ENCODE results near the gene GDPGP1. TPM values are rescaled to one million over a fixed set of nuclear protein-coding genes. Genes with fewer than 3 reads are reported as not detected.
A peak's percentile ranks its signal among the peaks of the same experiment; 100 is the strongest.
"Not testable (repeated sequence)": the region's sequence is repeated elsewhere in the genome, so short reads cannot be mapped to it uniquely, and the experiment has no call there.

The GDPGP1 gene
- total RNA-seq, 1 donor from 2014 or later = 4.1 TPM

GRCh38 chr15:90278467-90278866, 44.5 kb downstream of the GDPGP1 start:
- not testable (repeated sequence) for H3K4me3 ChIP-seq (ENCODE audit: insufficient read depth, low read depth, low read length); H3K27ac ChIP-seq (ENCODE audit: low read depth, low read length); H3K36me3 Mint-ChIP-seq (ENCODE audit: low read depth, unreplicated experiment); H3K27me3 ChIP-seq (ENCODE audit: insufficient read depth, low read length); DNase-seq (ENCODE audit: low read depth); H3K36me3 ChIP-seq (ENCODE audit: insufficient read depth, low read length); H3K27me3 Mint-ChIP-seq (ENCODE audit: low read depth, unreplicated experiment); H3K9me3 Mint-ChIP-seq (ENCODE audit: unreplicated experiment); H3K4me3 Mint-ChIP-seq (ENCODE audit: unreplicated experiment); H3K4me2 ChIP-seq (ENCODE audit: low read length); H4K20me1 ChIP-seq (ENCODE audit: insufficient read depth, low read length); H3K4me1 Mint-ChIP-seq (ENCODE audit: low read depth, unreplicated experiment); H2AFZ ChIP-seq (ENCODE audit: low read depth, low read length); H3K9ac ChIP-seq (ENCODE audit: low read length); H3K27ac Mint-ChIP-seq (ENCODE audit: unreplicated experiment); H3K9me3 ChIP-seq (ENCODE audit: insufficient read depth, low read depth, low read length); FAIRE-seq; H3K79me2 ChIP-seq (ENCODE audit: insufficient read depth, low read length); H3K4me1 ChIP-seq (ENCODE audit: insufficient read depth, low read length)

DNA sequence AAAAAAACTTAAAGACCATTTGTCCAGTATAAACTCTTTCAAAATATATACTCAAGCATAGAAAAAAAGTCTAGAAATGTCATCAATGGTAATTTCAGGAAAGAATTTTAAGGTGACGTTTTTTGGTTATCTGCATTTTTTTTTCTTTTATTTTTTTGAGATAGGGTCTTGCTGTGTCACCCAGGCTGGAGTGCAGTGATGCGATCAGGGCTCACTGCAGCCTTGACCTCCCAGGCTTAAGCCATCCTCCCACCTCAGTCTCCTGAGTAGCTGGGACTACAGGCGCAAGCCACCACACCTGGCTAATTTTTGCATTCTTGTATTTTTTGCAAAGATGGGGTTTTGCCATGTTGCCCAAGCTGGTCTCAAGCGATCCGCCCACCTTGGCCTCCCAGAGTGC, 46.7 kb downstream of the GDPGP1 start:
- H3K9me3 Mint-ChIP-seq (ENCODE audit: unreplicated experiment); H3K27ac ChIP-seq (ENCODE audit: low read depth, low read length); DNase-seq (ENCODE audit: low read depth); H3K4me1 Mint-ChIP-seq (ENCODE audit: low read depth, unreplicated experiment); H3K9ac ChIP-seq (ENCODE audit: low read length); H3K4me3 ChIP-seq (ENCODE audit: insufficient read depth, low read depth, low read length); H3K4me2 ChIP-seq (ENCODE audit: low read length); H3K9me3 ChIP-seq (ENCODE audit: insufficient read depth, low read depth, low read length); H2AFZ ChIP-seq (ENCODE audit: low read depth, low read length); H4K20me1 ChIP-seq (ENCODE audit: insufficient read depth, low read length); H3K4me3 Mint-ChIP-seq (ENCODE audit: unreplicated experiment); FAIRE-seq; H3K36me3 Mint-ChIP-seq (ENCODE audit: low read depth, unreplicated experiment); H3K27ac Mint-ChIP-seq (ENCODE audit: unreplicated experiment); H3K36me3 ChIP-seq (ENCODE audit: insufficient read depth, low read length); H3K79me2 ChIP-seq (ENCODE audit: insufficient read depth, low read length); H3K27me3 Mint-ChIP-seq (ENCODE audit: low read depth, unreplicated experiment); H3K27me3 ChIP-seq (ENCODE audit: insufficient read depth, low read length); H3K4me1 ChIP-seq (ENCODE audit: insufficient read depth, low read length): not testable (repeated sequence)

DNA sequence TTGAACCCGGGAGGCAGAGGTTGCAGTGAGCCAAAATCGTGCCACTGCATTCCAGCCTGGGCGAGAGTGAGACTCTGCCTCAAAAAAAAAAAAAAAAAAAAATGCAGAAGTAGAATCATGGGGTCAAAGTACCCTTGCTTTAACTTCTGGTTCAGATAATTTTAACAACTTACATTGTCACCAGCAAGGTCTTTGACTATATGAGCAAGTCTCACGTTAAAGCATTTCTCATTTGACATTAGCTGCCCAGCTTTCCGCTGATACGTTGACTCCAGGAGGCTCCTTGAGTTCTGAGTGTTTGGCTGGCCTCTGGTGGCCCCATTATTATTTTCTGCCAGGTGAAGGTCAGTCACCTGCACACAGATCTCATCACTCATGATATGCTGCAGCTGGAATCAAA, 47.6 kb downstream of the GDPGP1 start:
- H3K4me3 ChIP-seq (ENCODE audit: insufficient read depth, low read depth, low read length); H3K4me2 ChIP-seq (ENCODE audit: low read length); H3K4me3 Mint-ChIP-seq (ENCODE audit: unreplicated experiment); H3K36me3 Mint-ChIP-seq (ENCODE audit: low read depth, unreplicated experiment); H3K79me2 ChIP-seq (ENCODE audit: insufficient read depth, low read length); H3K4me1 ChIP-seq (ENCODE audit: insufficient read depth, low read length); H3K36me3 ChIP-seq (ENCODE audit: insufficient read depth, low read length); H3K4me1 Mint-ChIP-seq (ENCODE audit: low read depth, unreplicated experiment); DNase-seq (ENCODE audit: low read depth); H3K9ac ChIP-seq (ENCODE audit: low read length); H3K27ac Mint-ChIP-seq (ENCODE audit: unreplicated experiment); H3K27me3 Mint-ChIP-seq (ENCODE audit: low read depth, unreplicated experiment); H3K27me3 ChIP-seq (ENCODE audit: insufficient read depth, low read length); H3K9me3 Mint-ChIP-seq (ENCODE audit: unreplicated experiment); H4K20me1 ChIP-seq (ENCODE audit: insufficient read depth, low read length); FAIRE-seq; H3K27ac ChIP-seq (ENCODE audit: low read depth, low read length); H2AFZ ChIP-seq (ENCODE audit: low read depth, low read length); H3K9me3 ChIP-seq (ENCODE audit: insufficient read depth, low read depth, low read length): not testable (repeated sequence)

DNA sequence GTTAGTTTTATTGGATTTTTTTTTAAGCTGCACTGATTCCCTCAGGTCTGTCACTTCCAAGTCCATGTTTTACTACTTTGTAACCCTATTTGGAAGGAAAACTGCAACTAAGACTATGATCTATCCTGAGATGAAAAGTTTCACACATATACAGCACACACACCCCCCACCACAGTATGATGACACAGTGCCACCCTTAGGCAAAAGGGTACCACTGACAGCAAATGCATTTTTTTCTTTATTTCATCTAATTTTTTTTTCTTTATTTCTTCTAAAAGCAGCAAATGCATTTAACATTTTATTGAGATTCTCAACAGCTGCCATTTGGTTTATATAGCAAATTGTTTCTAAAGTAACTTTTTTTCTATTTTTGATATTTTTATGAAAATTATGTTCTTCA, 52.7 kb downstream of the GDPGP1 start:
- no peak for DNase-seq (ENCODE audit: low read depth)
- H3K4me1 Mint-ChIP-seq (ENCODE audit: low read depth, unreplicated experiment) = no peaks in the 10 kb centered on the region
- FAIRE-seq = no peak
- H3K27me3 Mint-ChIP-seq (ENCODE audit: low read depth, unreplicated experiment) = no peaks in the 10 kb centered on the region
- H3K4me1 ChIP-seq (ENCODE audit: insufficient read depth, low read length) = no peaks in the 10 kb centered on the region
- H3K27ac ChIP-seq (ENCODE audit: low read depth, low read length) = no peak overlapping the region
- H2AFZ ChIP-seq (ENCODE audit: low read depth, low read length) = no peak overlapping the region
- no peak overlapping the region for H3K4me3 ChIP-seq (ENCODE audit: insufficient read depth, low read depth, low read length)
- no peak overlapping the region for H3K4me3 Mint-ChIP-seq (ENCODE audit: unreplicated experiment)
- peak; percentile 46 for TF ChIP-seq CTCF (IDR thresholded peaks at IDR 0.05; ENCODE audit: insufficient read depth, low read depth, low read length)
- no peak for TF ChIP-seq EZH2 (IDR thresholded peaks at IDR 0.05; ENCODE audit: insufficient read depth, low read length)
- H3K9me3 ChIP-seq (ENCODE audit: insufficient read depth, low read depth, low read length) = no peaks in the 10 kb centered on the region
- no peaks in the 10 kb centered on the region for H3K9me3 Mint-ChIP-seq (ENCODE audit: unreplicated experiment)
- no peaks in the 10 kb centered on the region for H3K36me3 Mint-ChIP-seq (ENCODE audit: low read depth, unreplicated experiment)
- H3K27ac Mint-ChIP-seq (ENCODE audit: unreplicated experiment) = no peak overlapping the region
- H3K79me2 ChIP-seq (ENCODE audit: insufficient read depth, low read length) = no peaks in the 10 kb centered on the region
- H4K20me1 ChIP-seq (ENCODE audit: insufficient read depth, low read length) = no peaks in the 10 kb centered on the region
- H3K4me2 ChIP-seq (ENCODE audit: low read length) = no peak overlapping the region
- no peaks in the 10 kb centered on the region for H3K36me3 ChIP-seq (ENCODE audit: insufficient read depth, low read length)
- H3K9ac ChIP-seq (ENCODE audit: low read length) = no peak overlapping the region
- H3K27me3 ChIP-seq (ENCODE audit: insufficient read depth, low read length) = no peaks in the 10 kb centered on the region
